HepG2 (cell line): ENCODE data around the gene DCST2. TPM values are rescaled to one million over a fixed set of nuclear protein-coding genes. Genes with fewer than 3 reads are reported as not detected.

ENCODE experiments used
- ADNP ChIP-seq: sonication (generic); formaldehyde crosslinking; IDR thresholded peaks from 2 replicates; pipeline ENCODE4 v1.4.0; 2020; ENCODE audit warnings: missing genetic modification reagents
- E2F5 ChIP-seq: sonication (generic); formaldehyde crosslinking; conservative IDR thresholded peaks from 2 replicates; pipeline ENCODE4 v1.4.0; 2020; ENCODE audit warnings: missing genetic modification reagents
- EP300 ChIP-seq, 3 experiments: sonication (generic) in 1 of 3; formaldehyde crosslinking in 1 of 3; IDR thresholded peaks; 2 replicates each; pipeline versions ENCODE4 v1.5.1 to v1.6.1; 2011 to 2020; ENCODE audit warnings: low read depth in 2 of 3, low read length in 2 of 3, borderline replicate concordance in 1 of 3, improper control_type of control experiment in 1 of 3, mild to moderate bottlenecking in 1 of 3, missing genetic modification reagents in 1 of 3, moderate library complexity in 1 of 3
- HES4 ChIP-seq: sonication (generic); formaldehyde crosslinking; IDR thresholded peaks from 2 replicates; pipeline ENCODE4 v1.9.0; 2021; ENCODE audit warnings: mild to moderate bottlenecking, missing genetic modification reagents, borderline replicate concordance
- HNF1A ChIP-seq, 2 experiments: sonication (generic) in 1 of 2; formaldehyde crosslinking in 1 of 2; IDR thresholded peaks; 2 replicates each; pipeline versions ENCODE4 v1.4.0 to v1.6.1; 2016 to 2020; ENCODE audit warnings: borderline replicate concordance in 1 of 2, low read depth in 1 of 2, mild to moderate bottlenecking in 1 of 2, missing genetic modification reagents in 1 of 2
- HNF4G ChIP-seq, 2 experiments: sonication (generic) in 1 of 2; formaldehyde crosslinking in 1 of 2; IDR thresholded peaks; 2 replicates each; pipeline versions ENCODE4 v1.4.0 to v1.6.1; 2011 to 2020; ENCODE audit warnings: borderline replicate concordance in 2 of 2, low read depth in 2 of 2, mild to moderate bottlenecking in 2 of 2, low read length in 1 of 2, missing genetic modification reagents in 1 of 2, moderate library complexity in 1 of 2
- HNRNPL ChIP-seq: fragments of 200-400 bp; formaldehyde crosslinking; IDR thresholded peaks from 2 replicates; pipeline ENCODE4 v1.6.1; 2017; ENCODE audit warnings: mild to moderate bottlenecking, low read depth, low read length
- NKX3-1 ChIP-seq: sonication (generic); formaldehyde crosslinking; IDR thresholded peaks from 2 replicates; pipeline ENCODE4 v1.5.0; 2020; ENCODE audit warnings: missing genetic modification reagents
- NONO ChIP-seq, 2 experiments: fragments of 450-650 bp in 1 of 2; sonication (generic) in 1 of 2; formaldehyde crosslinking in 1 of 2; IDR thresholded peaks in 1 of 2; conservative IDR thresholded peaks in 1 of 2; 2 replicates each; pipeline versions ENCODE4 v1.6.1 to v1.8.0; 2017 to 2022; ENCODE audit warnings: mild to moderate bottlenecking in 1 of 2, missing genetic modification reagents in 1 of 2, moderate library complexity in 1 of 2
- PLRG1 ChIP-seq: fragments of 450-650 bp; conservative IDR thresholded peaks from 2 replicates; pipeline ENCODE4 v1.6.1; 2016
- TCF7L2 ChIP-seq: IDR thresholded peaks from 2 replicates; pipeline ENCODE4 v1.6.1; 2011; ENCODE audit warnings: mild to moderate bottlenecking, low read depth, low read length, moderate library complexity
- TGIF2 ChIP-seq: IDR thresholded peaks from 2 replicates; pipeline ENCODE4 v1.6.1; 2016; ENCODE audit warnings: control low read depth, missing compliant biosample characterization
- ZC3H13 ChIP-seq: sonication (generic); formaldehyde crosslinking; IDR thresholded peaks from 2 replicates; pipeline ENCODE4 v1.8.1; 2023; ENCODE audit warnings: mild to moderate bottlenecking, missing genetic modification reagents, moderate library complexity
- ZKSCAN5 ChIP-seq: sonication (generic); formaldehyde crosslinking; IDR thresholded peaks from 2 replicates; pipeline ENCODE4 v1.5.1; 2020; ENCODE audit warnings: mild to moderate bottlenecking, missing genetic modification reagents
- ZNF138 ChIP-seq: sonication (generic); formaldehyde crosslinking; IDR thresholded peaks from 2 replicates; pipeline ENCODE4 v1.5.0; 2020; ENCODE audit warnings: mild to moderate bottlenecking, low read depth, missing genetic modification reagents
- ZNF207 ChIP-seq: fragments of 450-650 bp; IDR thresholded peaks from 2 replicates; pipeline ENCODE4 v1.6.1; 2016; ENCODE audit warnings: antibody characterized with exemption, borderline replicate concordance
- ZNF296 ChIP-seq: sonication (generic); formaldehyde crosslinking; conservative IDR thresholded peaks from 2 replicates; pipeline ENCODE4 v1.5.0; 2020; ENCODE audit warnings: mild to moderate bottlenecking, missing genetic modification reagents
- ZNF451 ChIP-seq: sonication (generic); formaldehyde crosslinking; IDR thresholded peaks from 2 replicates; pipeline ENCODE4 v1.5.0; 2020; ENCODE audit warnings: mild to moderate bottlenecking, missing genetic modification reagents
- ZNF607 ChIP-seq: sonication (generic); formaldehyde crosslinking; IDR thresholded peaks from 2 replicates; pipeline ENCODE4 v1.5.1; 2020; ENCODE audit warnings: missing genetic modification reagents, mild to moderate bottlenecking, borderline replicate concordance
- ZNF720 ChIP-seq: sonication (generic); formaldehyde crosslinking; IDR thresholded peaks from 2 replicates; pipeline ENCODE4 v1.4.0; 2020; ENCODE audit warnings: missing genetic modification reagents
- ZNF749 ChIP-seq: sonication (generic); formaldehyde crosslinking; IDR thresholded peaks from 2 replicates; pipeline ENCODE4 v1.8.0; 2022; ENCODE audit warnings: mild to moderate bottlenecking, missing genetic modification reagents, moderate library complexity, borderline replicate concordance
- ZSCAN31 ChIP-seq: sonication (generic); formaldehyde crosslinking; IDR thresholded peaks from 2 replicates; pipeline ENCODE4 v1.5.0; 2020; ENCODE audit warnings: low read depth, mild to moderate bottlenecking, missing genetic modification reagents
- polyA plus RNA-seq, 8 experiments: library from polyadenylated mRNA; depleted of rRNA in 3 of 8; stranded (reverse) in 7 of 8; unstranded in 1 of 8; fragments of >200 nt; fragmentation: Illumina TruSeq in 4 of 8; extraction: Trizol in 4 of 8; gene quantifications; 2 replicates each; pipeline versions ENCODE4 v1.2.1 to v1.2.3, GENCODE V29; 2011 to 2016; ENCODE audit warnings: low read depth in 4 of 8, missing spikeins in 1 of 8, mixed read lengths in 1 of 8; ENCODE audit not compliant: insufficient read depth in 1 of 8
- total RNA-seq, 5 experiments: library from RNA; depleted of rRNA; stranded (reverse); fragments of >200 nt; fragmentation: Illumina TruSeq; extraction: Trizol; gene quantifications; 2 replicates each; pipeline ENCODE4 v1.2.3, GENCODE V29; 2016; ENCODE audit warnings: low read depth in 1 of 5
- TF ChIP-seq, protein P1 (sequence below): IDR thresholded peaks from 2 replicates; pipeline ENCODE4 v1.6.1; 2016; ENCODE audit warnings: missing genetic modification reagents, missing compliant biosample characterization

DCST2 gene
- total and polyA plus RNA-seq, 2 of the 13 experiments (the other 11 are each of a cell fraction or from before 2014, with no cell fraction given) = 0.74 TPM; not detected in 1

GRCh38 chr1:155001675-155002463 lies 31.7 kb downstream of the DCST2 start (continued):
- no peak for TF ChIP-seq ZNF451 (CRISPR knock-in tag)
- TF ChIP-seq HNF4G (IDR thresholded peaks at IDR 0.05; ENCODE audit: borderline replicate concordance, low read depth, low read length) = no peak
- TF ChIP-seq HNF4G (CRISPR knock-in tag; IDR thresholded peaks at IDR 0.05; ENCODE audit: borderline replicate concordance, low read depth) = no peak
- no peak for TF ChIP-seq ZC3H13 (CRISPR knock-in tag)
- TF ChIP-seq EP300 (IDR thresholded peaks at IDR 0.05; ENCODE audit: low read depth in 2 of 2, low read length in 2 of 2) = peak in 1 of 2 experiments; percentile 7; a peak in 1 of 4 replicates
- no peak for TF ChIP-seq EP300 (CRISPR knock-in tag; IDR thresholded peaks at IDR 0.05; ENCODE audit: borderline replicate concordance)
- no peak for TF ChIP-seq ZNF207
- no peak for TF ChIP-seq NONO (IDR thresholded peaks at IDR 0.05)
- peak; percentile 48; the same call in 1 of the 2 replicates for TF ChIP-seq NONO (CRISPR knock-in tag; conservative IDR thresholded peaks at IDR 0.05)
- TF ChIP-seq TGIF2 (CRISPR knock-in tag) = 0 out of 2 replicates have a peak, but pooled peaks have one; percentile 4
- peak; percentile 45; the same call in 1 of the 2 replicates for TF ChIP-seq ZSCAN31
- peak; percentile 19; the same call in 1 of the 2 replicates for TF ChIP-seq HNF1A (IDR thresholded peaks at IDR 0.05; ENCODE audit: low read depth)
- TF ChIP-seq HNF1A (CRISPR knock-in tag; IDR thresholded peaks at IDR 0.05; ENCODE audit: borderline replicate concordance) = no peak
- 0 out of 2 replicates have a peak, but pooled peaks have one; percentile 29 for TF ChIP-seq HES4 (CRISPR knock-in tag)
- no peak for TF ChIP-seq PLRG1
- TF ChIP-seq ZNF720 (CRISPR knock-in tag) = no peak
- 0 out of 2 replicates have a peak, but pooled peaks have one; percentile 16 for TF ChIP-seq ZNF607 (CRISPR knock-in tag)
- TF ChIP-seq, protein P1, sequence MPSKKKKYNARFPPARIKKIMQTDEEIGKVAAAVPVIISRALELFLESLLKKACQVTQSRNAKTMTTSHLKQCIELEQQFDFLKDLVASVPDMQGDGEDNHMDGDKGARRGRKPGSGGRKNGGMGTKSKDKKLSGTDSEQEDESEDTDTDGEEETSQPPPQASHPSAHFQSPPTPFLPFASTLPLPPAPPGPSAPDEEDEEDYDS = peak; percentile 86
- no peak for TF ChIP-seq ZNF296
- no peak for TF ChIP-seq NKX3-1
- TF ChIP-seq E2F5 (CRISPR knock-in tag) = no peak
- no peak for TF ChIP-seq ZNF749
- no peak for TF ChIP-seq TCF7L2
- TF ChIP-seq ZKSCAN5 (CRISPR knock-in tag) = no peak
- TF ChIP-seq ZNF138 (CRISPR knock-in tag) = no peak
- no peak for TF ChIP-seq ADNP
- peak; percentile 66; the same call in 1 of the 2 replicates for TF ChIP-seq HNRNPL
